Activated naive CD8-positive, alpha-beta T cell treated with anti-CD3 and anti-CD28 coated beads, Interleukin-2, amount 10 ng/mL, durations not matched to agents 7 days and 5 days (primary cell): ENCODE results near the gene PIM3. TPM values are rescaled to one million over a fixed set of nuclear protein-coding genes. Genes with fewer than 3 reads are reported as not detected.
A peak's percentile ranks its signal among the peaks of the same experiment; 100 is the strongest.

ENCODE experiments used
- ATAC-seq: fragments of 150-1000 bp; cut with Tn5 transposase; one replicate; pipeline ENCODE4 v1.10.0; 2021; ENCODE audit warnings: low read depth, moderate library complexity
- POLR2A ChIA-PET: fragments of 350-600 bp; sonication (Branson Sonifier 250); formaldehyde crosslinking; loops from one replicate; lab custom pipeline; 2021; ENCODE audit warnings: antibody characterized with exemption; lab: Charles Lee
- DNase-seq: peaks from one replicate; pipeline ENCODE4 v3.0.0; 2021
- H3K27ac Mint-ChIP-seq: one replicate; pipeline ENCODE4 v1.8.0; 2022; ENCODE audit warnings: mild to moderate bottlenecking, mixed read lengths
- H3K27me3 Mint-ChIP-seq: one replicate; pipeline ENCODE4 v1.8.0; 2022; ENCODE audit warnings: mild to moderate bottlenecking, moderate library complexity, mixed read lengths
- H3K36me3 Mint-ChIP-seq: one replicate; pipeline ENCODE4 v1.8.0; 2021; ENCODE audit warnings: mild to moderate bottlenecking, mixed read lengths
- H3K4me1 Mint-ChIP-seq: one replicate; pipeline ENCODE4 v1.8.0; 2021; ENCODE audit warnings: mixed read lengths
- H3K4me3 Mint-ChIP-seq: one replicate; pipeline ENCODE4 v1.8.0; 2022; ENCODE audit warnings: mild to moderate bottlenecking, moderate library complexity, mixed read lengths
- H3K9me3 Mint-ChIP-seq: one replicate; pipeline ENCODE4 v1.8.0; 2021; ENCODE audit warnings: mixed read lengths
- total RNA-seq, 2 experiments: library from RNA; stranded (reverse); gene quantifications; one replicate each; pipeline ENCODE4 v1.2.3, GENCODE V29; 2021

PIM3 gene
- total RNA-seq, 2 experiments from 2014 or later = 44.3 to 48.5 TPM

GRCh38 chr22:49999063-49999945 is 38.7 kb downstream of the PIM3 start:
- Mint-ChIP-seq H3K27me3 (peaks cover 2% of the 10 kb centered on the region), H3K4me3 (no peak overlapping the region), H3K9me3 (no peaks in the 10 kb centered on the region), H3K27ac (no peak overlapping the region), H3K4me1 (peaks cover 5% of the 10 kb centered on the region), H3K36me3 (no peaks in the 10 kb centered on the region)
- POLR2A ChIA-PET = no interaction called here
- DNase-seq (peak; percentile 46), ATAC-seq (peak; percentile 11)

- no peak for DNase-seq
- no peaks in the 10 kb centered on the region for H3K36me3 Mint-ChIP-seq
- peaks cover 5% of the 10 kb centered on the region for H3K4me1 Mint-ChIP-seq
- H3K27me3 Mint-ChIP-seq = peaks cover 2% of the 10 kb centered on the region
- POLR2A ChIA-PET = no interaction called here
- ATAC-seq = no peak
- no peaks in the 10 kb centered on the region for H3K9me3 Mint-ChIP-seq
- H3K27ac Mint-ChIP-seq = no peak overlapping the region
- no peak overlapping the region for H3K4me3 Mint-ChIP-seq
Observed at GRCh38 chr22:49999946-50000586, 39.5 kb downstream of the PIM3 start.

GRCh38 chr22:50000587-50001387 is 40.2 kb downstream of the PIM3 start:
- POLR2A ChIA-PET = no interaction called here
- no peak overlapping the region for H3K27ac Mint-ChIP-seq
- peaks cover 5% of the 10 kb centered on the region for H3K4me1 Mint-ChIP-seq

GRCh38 chr22:50001388-50002231 is 41.0 kb downstream of the PIM3 start:
- POLR2A ChIA-PET = no interaction called here
- H3K4me1 Mint-ChIP-seq = peaks cover 5% of the 10 kb centered on the region
- H3K36me3 Mint-ChIP-seq = no peaks in the 10 kb centered on the region
- H3K4me3 Mint-ChIP-seq = no peak overlapping the region
- no peak for ATAC-seq
- DNase-seq = no peak
- H3K9me3 Mint-ChIP-seq = no peaks in the 10 kb centered on the region
- H3K27ac Mint-ChIP-seq = no peak overlapping the region
- H3K27me3 Mint-ChIP-seq = peaks cover 2% of the 10 kb centered on the region

More at GRCh38 chr22:50000587-50001387, 40.2 kb downstream of the PIM3 start:
- DNase-seq = no peak
- H3K36me3 Mint-ChIP-seq = no peaks in the 10 kb centered on the region
- no peaks in the 10 kb centered on the region for H3K9me3 Mint-ChIP-seq
- H3K27me3 Mint-ChIP-seq = peaks cover 2% of the 10 kb centered on the region
- H3K4me3 Mint-ChIP-seq = no peak overlapping the region
- ATAC-seq = no peak

GRCh38 chr22:50002791-50003190 is 42.2 kb downstream of the PIM3 start:
- H3K27me3 Mint-ChIP-seq = peaks cover 2% of the 10 kb centered on the region
- H3K27ac Mint-ChIP-seq = no peak overlapping the region
- peaks cover 5% of the 10 kb centered on the region for H3K4me1 Mint-ChIP-seq
- no peaks in the 10 kb centered on the region for H3K36me3 Mint-ChIP-seq
- no peak for DNase-seq
- H3K9me3 Mint-ChIP-seq = no peaks in the 10 kb centered on the region
- ATAC-seq = no peak
- no peak overlapping the region for H3K4me3 Mint-ChIP-seq
- POLR2A ChIA-PET = no interaction called here

GRCh38 chr22:50004918-50005317 is 44.3 kb downstream of the PIM3 start:
- POLR2A ChIA-PET = no interaction called here
- Mint-ChIP-seq H3K4me1 (peaks cover 1% of the 10 kb centered on the region), H3K9me3 (no peaks in the 10 kb centered on the region), H3K27me3 (peaks cover 6% of the 10 kb centered on the region), H3K36me3 (no peaks in the 10 kb centered on the region), H3K27ac (no peak overlapping the region), H3K4me3 (no peak overlapping the region)
- ATAC-seq (no peak), DNase-seq (no peak)

GRCh38 chr22:50007057-50007511 is 46.5 kb downstream of the PIM3 start:
- POLR2A ChIA-PET = no interaction called here
- Mint-ChIP-seq H3K36me3 (no peaks in the 10 kb centered on the region), H3K27ac (no peak overlapping the region)

GRCh38 chr22:50008151-50009040 is 47.8 kb downstream of the PIM3 start:
- Mint-ChIP-seq H3K4me3 (no peak overlapping the region), H3K4me1 (peaks cover 5% of the 10 kb centered on the region), H3K27ac (no peak overlapping the region), H3K27me3 (peaks cover 16% of the 10 kb centered on the region), H3K36me3 (no peaks in the 10 kb centered on the region), H3K9me3 (no peaks in the 10 kb centered on the region)
- ATAC-seq (no peak), DNase-seq (no peak)
- POLR2A ChIA-PET = no interaction called here

More at GRCh38 chr22:50007057-50007511, 46.5 kb downstream of the PIM3 start:
- Mint-ChIP-seq H3K4me1 (peaks cover 5% of the 10 kb centered on the region), H3K27me3 (peaks cover 16% of the 10 kb centered on the region), H3K4me3 (no peak overlapping the region), H3K9me3 (no peaks in the 10 kb centered on the region)
- no peak for DNase-seq
- no peak for ATAC-seq

GRCh38 chr22:50009251-50009650 is 48.7 kb downstream of the PIM3 start:
- POLR2A ChIA-PET = no interaction called here
- peaks cover 14% of the 10 kb centered on the region for H3K27me3 Mint-ChIP-seq
- peaks cover 4% of the 10 kb centered on the region for H3K4me1 Mint-ChIP-seq
- H3K36me3 Mint-ChIP-seq = no peaks in the 10 kb centered on the region
- H3K27ac Mint-ChIP-seq = no peak overlapping the region
- ATAC-seq (no peak), DNase-seq (no peak)
- no peaks in the 10 kb centered on the region for H3K9me3 Mint-ChIP-seq
- no peak overlapping the region for H3K4me3 Mint-ChIP-seq

- POLR2A ChIA-PET = no interaction called here
- H3K36me3 Mint-ChIP-seq = no peaks in the 10 kb centered on the region
Observed at GRCh38 chr22:50009765-50010675, 49.4 kb downstream of the PIM3 start.

More at GRCh38 chr22:50009765-50010675, 49.4 kb downstream of the PIM3 start:
- no peaks in the 10 kb centered on the region for H3K9me3 Mint-ChIP-seq
- peaks cover 14% of the 10 kb centered on the region for H3K27me3 Mint-ChIP-seq
- H3K27ac Mint-ChIP-seq = no peak overlapping the region
- no peak for ATAC-seq
- DNase-seq = no peak
- H3K4me1 Mint-ChIP-seq = peaks cover 4% of the 10 kb centered on the region
- H3K4me3 Mint-ChIP-seq = no peak overlapping the region
